WERI-Rb-1 (cell line): ENCODE results near the gene GAPVD1.
"Not testable (repeated sequence)": the region's sequence is repeated elsewhere in the genome, so short reads cannot be mapped to it uniquely, and the experiment has no call there.

Source experiments
- DNase-seq: peaks from one replicate; pipeline ENCODE4 v3.0.0-alpha.2; 2020
- H3K27ac ChIP-seq: fragments of 250-450 bp; sonication (Bioruptor Pico); 2 replicates; pipeline ENCODE4 v1.5.1; 2020; ENCODE audit warnings: mild to moderate bottlenecking, moderate library complexity
- H3K27me3 ChIP-seq: fragments of 250-450 bp; sonication (Bioruptor Pico); 2 replicates; pipeline ENCODE4 v1.5.1; 2021; ENCODE audit warnings: mild to moderate bottlenecking, low read depth, moderate library complexity; ENCODE audit not compliant: insufficient read depth, severe bottlenecking
- H3K36me3 ChIP-seq: fragments of 250-450 bp; sonication (Bioruptor Pico); 2 replicates; pipeline ENCODE4 v1.5.1; 2020; ENCODE audit warnings: mild to moderate bottlenecking, moderate library complexity
- H3K4me3 ChIP-seq: 2 replicates; pipeline ENCODE4 v1.5.1; 2011; ENCODE audit warnings: low read depth, mild to moderate bottlenecking, control low read depth, low read length
- H3K9me3 ChIP-seq: fragments of 250-450 bp; sonication (Bioruptor Pico); 2 replicates; pipeline ENCODE4 v1.5.1; 2021; ENCODE audit warnings: mild to moderate bottlenecking, moderate library complexity; ENCODE audit not compliant: severe bottlenecking
- TF ChIP-seq, protein P1 (sequence below): IDR thresholded peaks from 2 replicates; pipeline ENCODE4 v1.5.1; 2011; ENCODE audit warnings: low read depth, mild to moderate bottlenecking, control low read depth, inconsistent platforms, low read length

GAPVD1 gene

DNA sequence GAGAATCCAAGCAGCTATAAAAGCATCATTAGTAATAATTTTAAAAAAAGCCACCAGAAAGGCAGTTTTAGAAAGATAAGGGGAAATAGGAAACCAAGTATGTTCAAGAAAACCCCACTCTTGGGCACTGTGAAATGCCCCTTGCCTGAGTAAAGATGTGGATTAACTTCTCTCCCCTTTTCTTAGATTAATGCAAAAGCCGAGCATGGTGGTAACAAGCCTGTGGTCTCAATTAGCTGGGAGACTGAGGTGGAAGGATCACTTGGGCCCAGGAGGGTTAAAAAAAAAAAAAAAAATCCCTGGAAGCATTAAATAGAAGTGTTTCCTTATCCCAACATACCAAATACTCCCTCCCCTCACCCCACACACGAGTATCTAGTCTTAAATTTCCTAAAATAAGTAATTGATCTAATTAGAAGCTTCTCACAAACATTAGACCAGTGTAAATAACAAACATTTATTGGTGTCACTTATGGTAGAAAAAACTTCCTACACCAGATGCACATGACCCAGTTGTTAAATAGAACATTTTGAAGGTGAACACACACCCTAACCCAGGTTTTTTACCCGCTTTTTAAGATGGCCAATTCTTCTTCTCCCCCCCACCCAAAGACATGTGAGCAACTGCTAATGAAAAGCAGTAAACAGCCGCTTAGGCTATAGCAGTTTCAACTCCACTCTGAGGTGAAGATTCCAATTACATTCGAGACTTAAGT is 25.7 kb upstream of the GAPVD1 start:
- no peaks in the 10 kb centered on the region for H3K27me3 ChIP-seq
- TF ChIP-seq, protein P1, sequence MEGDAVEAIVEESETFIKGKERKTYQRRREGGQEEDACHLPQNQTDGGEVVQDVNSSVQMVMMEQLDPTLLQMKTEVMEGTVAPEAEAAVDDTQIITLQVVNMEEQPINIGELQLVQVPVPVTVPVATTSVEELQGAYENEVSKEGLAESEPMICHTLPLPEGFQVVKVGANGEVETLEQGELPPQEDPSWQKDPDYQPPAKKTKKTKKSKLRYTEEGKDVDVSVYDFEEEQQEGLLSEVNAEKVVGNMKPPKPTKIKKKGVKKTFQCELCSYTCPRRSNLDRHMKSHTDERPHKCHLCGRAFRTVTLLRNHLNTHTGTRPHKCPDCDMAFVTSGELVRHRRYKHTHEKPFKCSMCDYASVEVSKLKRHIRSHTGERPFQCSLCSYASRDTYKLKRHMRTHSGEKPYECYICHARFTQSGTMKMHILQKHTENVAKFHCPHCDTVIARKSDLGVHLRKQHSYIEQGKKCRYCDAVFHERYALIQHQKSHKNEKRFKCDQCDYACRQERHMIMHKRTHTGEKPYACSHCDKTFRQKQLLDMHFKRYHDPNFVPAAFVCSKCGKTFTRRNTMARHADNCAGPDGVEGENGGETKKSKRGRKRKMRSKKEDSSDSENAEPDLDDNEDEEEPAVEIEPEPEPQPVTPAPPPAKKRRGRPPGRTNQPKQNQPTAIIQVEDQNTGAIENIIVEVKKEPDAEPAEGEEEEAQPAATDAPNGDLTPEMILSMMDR, result no peak
- no peak overlapping the region for H3K4me3 ChIP-seq
- no peak overlapping the region for H3K27ac ChIP-seq
- no peaks in the 10 kb centered on the region for H3K9me3 ChIP-seq
- no peak for DNase-seq
- peaks cover 87% of the 10 kb centered on the region for H3K36me3 ChIP-seq

GRCh38 chr9:125236520-125237159 is 25.0 kb upstream of the GAPVD1 start:
- not testable (repeated sequence) for H3K27me3 ChIP-seq, H3K27ac ChIP-seq, H3K4me3 ChIP-seq, H3K9me3 ChIP-seq, DNase-seq
- H3K36me3 ChIP-seq, result peaks cover 83% of the 10 kb centered on the region

DNA sequence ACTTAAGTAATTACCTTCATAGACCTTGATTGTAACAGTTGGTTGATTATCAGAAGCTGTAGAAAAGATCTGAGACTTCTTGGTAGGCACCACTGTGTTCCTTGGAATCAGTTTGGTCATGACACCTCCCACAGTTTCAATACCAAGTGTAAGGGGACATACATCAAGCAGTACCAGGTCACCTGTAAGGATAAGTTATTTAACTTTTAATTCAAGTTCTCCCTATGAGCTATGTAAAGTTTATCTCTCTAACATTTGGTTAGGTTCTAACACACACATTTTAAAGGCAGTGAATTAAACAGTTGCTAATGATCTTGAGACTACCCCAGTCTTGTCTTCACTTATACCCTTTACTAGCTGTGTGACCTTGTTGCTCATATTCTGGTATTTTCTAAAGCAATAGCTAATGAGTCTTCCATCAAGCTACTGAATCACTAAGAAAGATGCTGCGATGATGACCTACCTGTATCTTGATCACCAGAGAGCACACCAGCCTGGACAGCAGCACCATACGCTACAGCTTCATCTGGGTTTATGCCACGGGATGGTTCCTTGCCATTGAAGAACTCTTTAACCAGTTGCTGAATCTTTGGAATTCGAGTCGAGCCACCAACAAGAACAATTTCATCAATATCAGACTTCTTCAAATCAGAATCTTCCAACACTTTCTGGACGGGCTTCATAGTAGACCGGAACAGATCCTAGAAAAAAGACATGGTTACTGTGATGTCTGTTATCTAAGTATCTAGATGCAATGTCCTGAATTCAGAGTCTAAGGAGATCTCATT is 23.3 kb upstream of the GAPVD1 start:
- Histone ChIP-seq H3K27me3 (no peaks in the 10 kb centered on the region), H3K27ac (no peak overlapping the region), H3K9me3 (no peaks in the 10 kb centered on the region), H3K36me3 (peaks cover 75% of the 10 kb centered on the region), H3K4me3 (no peak overlapping the region)
- no peak for DNase-seq
- TF ChIP-seq, protein P1, result no peak

- H3K36me3 ChIP-seq, result peaks cover 68% of the 10 kb centered on the region
- TF ChIP-seq, protein P1, result no peak
- H3K27ac ChIP-seq, result no peak overlapping the region
- H3K9me3 ChIP-seq, result no peaks in the 10 kb centered on the region
- no peak for DNase-seq
- no peak overlapping the region for H3K4me3 ChIP-seq
- H3K27me3 ChIP-seq, result no peaks in the 10 kb centered on the region
Observed at GRCh38 chr9:125238915-125239446, 22.6 kb upstream of the GAPVD1 start.

GRCh38 chr9:125239631-125240597 is 21.7 kb upstream of the GAPVD1 start:
- Histone ChIP-seq H3K27me3 (no peaks in the 10 kb centered on the region), H3K4me3 (peak overlapping the region; percentile 87), H3K9me3 (no peaks in the 10 kb centered on the region), H3K27ac (peak overlapping the region; percentile 91), H3K36me3 (peaks cover 62% of the 10 kb centered on the region)
- no peak for DNase-seq
- TF ChIP-seq, protein P1, result no peak
